BLaER1 (cell line): ENCODE measurements around the gene RHOA.
"Not testable (repeated sequence)": the region's sequence is repeated elsewhere in the genome, so short reads cannot be mapped to it uniquely, and the experiment has no call there.

Source experiments
- H3K27ac ChIP-seq: shearing (Covaris generic); formaldehyde crosslinking; 2 replicates; pipeline ENCODE4 v1.8.1; 2022
- H3K27me3 ChIP-seq: shearing (Covaris generic); formaldehyde crosslinking; 2 replicates; pipeline ENCODE4 v1.8.1; 2022
- H3K36me3 ChIP-seq: shearing (Covaris generic); formaldehyde crosslinking; 2 replicates; pipeline ENCODE4 v1.8.1; 2022
- H3K4me1 ChIP-seq: shearing (Covaris generic); formaldehyde crosslinking; 2 replicates; pipeline ENCODE4 v1.8.1; 2022
- H3K4me2 ChIP-seq: shearing (Covaris generic); formaldehyde crosslinking; 2 replicates; pipeline ENCODE4 v1.8.1; 2022
- H3K4me3 ChIP-seq: shearing (Covaris generic); formaldehyde crosslinking; 2 replicates; pipeline ENCODE4 v1.8.1; 2022
- H3K9ac ChIP-seq: shearing (Covaris generic); formaldehyde crosslinking; 2 replicates; pipeline ENCODE4 v1.8.1; 2022
- H3K9me3 ChIP-seq: shearing (Covaris generic); formaldehyde crosslinking; 2 replicates; pipeline ENCODE4 v1.8.1; 2022
- H4K20me1 ChIP-seq: shearing (Covaris generic); formaldehyde crosslinking; 2 replicates; pipeline ENCODE4 v1.8.1; 2022
- Cebpa-rat ChIP-seq: shearing (Covaris generic); IDR thresholded peaks from 2 replicates; pipeline ENCODE4 v1.8.1; 2022

RHOA gene

GRCh38 chr3:49397470-49397869 is 14.3 kb downstream of the RHOA start:
- Histone ChIP-seq H3K9me3 (no peaks in the 10 kb centered on the region), H3K27me3 (no peaks in the 10 kb centered on the region), H3K9ac (no peak overlapping the region), H3K27ac (no peak overlapping the region), H3K36me3 (peaks cover 84% of the 10 kb centered on the region), H4K20me1 (peaks cover 100% of the 10 kb centered on the region), H3K4me1 (peaks cover 64% of the 10 kb centered on the region), H3K4me2 (peak overlapping the region; percentile 40), H3K4me3 (no peak overlapping the region)
- no peak for TF ChIP-seq Cebpa-rat

DNA sequence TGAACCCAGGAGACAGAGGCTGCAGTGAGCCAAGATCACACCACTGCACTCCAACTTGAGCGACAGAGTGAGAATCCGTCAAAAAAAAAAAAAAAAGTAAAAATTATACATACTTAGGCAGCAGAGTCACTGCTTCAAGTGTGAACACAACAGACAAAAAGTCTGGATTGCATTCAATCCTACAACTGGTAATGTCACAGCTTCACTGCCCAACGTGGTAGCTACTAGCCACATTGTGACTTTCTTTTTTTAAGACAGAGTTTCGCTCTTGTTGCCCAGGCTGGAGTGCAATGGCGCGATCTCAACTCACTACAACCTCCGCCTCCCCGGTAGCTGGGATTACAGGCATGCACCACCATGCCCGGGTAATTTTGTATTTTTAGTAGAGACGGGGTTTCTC is 20.5 kb downstream of the RHOA start:
- not testable (repeated sequence) for H3K27ac ChIP-seq, H3K9ac ChIP-seq
- H4K20me1 ChIP-seq = peaks cover 100% of the 10 kb centered on the region

GRCh38 chr3:49389297-49389696 is 22.5 kb downstream of the RHOA start:
- Histone ChIP-seq H3K9ac (no peak overlapping the region), H3K36me3 (peaks cover 80% of the 10 kb centered on the region), H3K4me1 (peaks cover 44% of the 10 kb centered on the region), H3K4me2 (no peak overlapping the region), H3K9me3 (no peaks in the 10 kb centered on the region), H3K4me3 (no peak overlapping the region), H3K27ac (no peak overlapping the region), H3K27me3 (no peaks in the 10 kb centered on the region), H4K20me1 (peaks cover 100% of the 10 kb centered on the region)
- TF ChIP-seq Cebpa-rat = no peak

More for the DNA sequence above, 20.5 kb downstream of the RHOA start:
- H3K36me3 ChIP-seq = peaks cover 90% of the 10 kb centered on the region
- not testable (repeated sequence) for H3K27me3 ChIP-seq, H3K4me3 ChIP-seq, H3K4me2 ChIP-seq, H3K9me3 ChIP-seq
- peaks cover 36% of the 10 kb centered on the region for H3K4me1 ChIP-seq

DNA sequence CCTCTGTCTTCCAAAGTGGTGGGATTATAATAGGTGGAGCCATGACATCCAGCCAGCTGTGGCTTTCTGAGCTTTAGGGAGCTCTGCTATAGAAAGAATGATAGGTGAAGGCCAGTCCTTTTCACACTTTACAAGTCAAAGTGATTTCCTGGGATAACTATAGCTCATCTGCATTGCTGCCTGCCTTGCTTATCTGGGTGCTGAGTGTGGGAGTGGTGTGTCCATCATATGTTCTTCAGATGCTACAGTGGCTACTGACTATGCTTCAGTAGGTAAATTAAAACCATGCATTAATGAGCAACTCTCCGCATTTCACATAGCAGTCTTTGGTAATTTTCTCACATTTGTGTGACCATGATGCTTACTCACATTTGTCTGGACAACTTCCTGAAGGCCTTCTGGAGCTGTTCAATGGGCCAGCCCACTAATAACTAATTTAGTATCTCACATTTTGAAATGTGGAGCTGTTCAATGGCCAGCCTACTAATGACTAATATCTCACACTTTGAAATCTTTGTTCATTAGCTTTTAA is 23.4 kb downstream of the RHOA start:
- Histone ChIP-seq H3K27ac (no peak overlapping the region), H4K20me1 (peaks cover 100% of the 10 kb centered on the region), H3K9ac (no peak overlapping the region), H3K4me1 (peaks cover 44% of the 10 kb centered on the region), H3K36me3 (peaks cover 80% of the 10 kb centered on the region), H3K4me2 (peak overlapping the region; percentile 1; the same call in 1 of the 2 replicates), H3K4me3 (no peak overlapping the region), H3K9me3 (no peaks in the 10 kb centered on the region), H3K27me3 (no peaks in the 10 kb centered on the region)
- no peak for TF ChIP-seq Cebpa-rat

- Histone ChIP-seq H3K36me3 (peaks cover 80% of the 10 kb centered on the region), H4K20me1 (peaks cover 100% of the 10 kb centered on the region), H3K9me3 (no peaks in the 10 kb centered on the region), H3K4me1 (peaks cover 38% of the 10 kb centered on the region), H3K4me3 (no peak overlapping the region), H3K9ac (no peak overlapping the region), H3K27ac (no peak overlapping the region), H3K27me3 (no peaks in the 10 kb centered on the region), H3K4me2 (no peak overlapping the region; the same call in 1 of the 2 replicates)
- no peak for TF ChIP-seq Cebpa-rat
Measured at GRCh38 chr3:49387721-49388120, 24.1 kb downstream of the RHOA start.

DNA sequence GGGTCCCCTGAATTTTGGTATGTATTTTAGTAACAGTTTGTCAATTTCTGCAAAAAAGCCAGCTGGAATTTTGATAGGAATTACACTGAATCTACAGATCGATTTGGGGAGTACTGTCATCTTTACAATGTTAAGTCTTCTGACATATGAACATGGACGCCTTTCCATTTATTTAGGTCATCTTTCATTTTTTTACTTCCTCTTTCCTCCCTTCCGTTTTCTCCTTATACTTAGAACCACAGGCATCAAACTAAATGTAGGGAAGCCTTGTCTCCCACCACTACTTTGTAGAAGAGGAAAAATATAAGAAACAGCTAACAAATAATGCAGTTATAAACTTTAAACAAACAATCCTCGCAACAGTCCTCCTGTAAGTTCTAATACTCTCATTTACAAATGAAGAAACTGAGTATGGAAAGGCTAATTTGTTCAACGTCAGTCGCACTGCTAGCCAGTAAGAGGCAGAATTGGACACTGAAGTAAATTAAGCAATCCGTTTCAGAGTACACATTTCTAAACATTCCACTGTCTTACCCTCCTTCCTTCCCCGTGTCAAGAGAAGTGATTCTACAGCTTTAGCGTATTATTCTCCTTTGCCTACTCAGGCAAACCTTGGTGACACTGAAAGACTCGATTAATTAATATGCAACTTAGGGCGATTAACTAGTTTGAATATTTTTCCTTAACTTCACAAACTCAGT is 25.6 kb downstream of the RHOA start:
- Histone ChIP-seq H3K4me3 (no peak overlapping the region), H3K36me3 (peaks cover 80% of the 10 kb centered on the region), H3K9ac (0 out of 2 replicates have a peak overlapping the region, but pooled peaks have one; percentile 34), H3K4me1 (peaks cover 37% of the 10 kb centered on the region), H3K27ac (peak overlapping the region; percentile 25; the same call in 1 of the 2 replicates), H3K27me3 (no peaks in the 10 kb centered on the region), H3K4me2 (peak overlapping the region; percentile 78), H4K20me1 (peaks cover 100% of the 10 kb centered on the region), H3K9me3 (0 out of 2 replicates have a peak, but pooled peaks cover 3% of the 10 kb centered on the region)
- no peak for TF ChIP-seq Cebpa-rat

DNA sequence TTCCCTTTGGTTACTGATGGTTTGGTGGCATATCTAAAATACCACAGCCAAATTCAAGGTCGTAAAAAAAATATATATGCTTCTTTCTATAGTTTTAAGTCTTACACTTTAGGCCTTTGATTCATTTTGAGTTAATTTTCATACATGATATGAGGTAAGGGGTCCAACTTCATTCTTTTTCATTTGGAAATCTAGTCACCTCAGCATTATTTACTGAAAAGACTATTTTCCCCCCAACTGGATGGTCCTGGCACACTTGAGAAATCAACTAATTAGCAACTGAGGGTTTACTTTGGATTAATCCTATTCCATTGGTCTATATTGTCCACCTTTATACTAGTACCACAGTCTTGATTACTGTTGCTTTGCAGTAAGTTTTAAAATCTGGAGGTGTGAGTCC is 26.2 kb downstream of the RHOA start:
- Histone ChIP-seq H3K36me3 (peaks cover 80% of the 10 kb centered on the region), H3K4me3 (no peak overlapping the region), H3K4me2 (peak overlapping the region; percentile 78), H4K20me1 (peaks cover 100% of the 10 kb centered on the region), H3K27me3 (no peaks in the 10 kb centered on the region), H3K9ac (no peak overlapping the region), H3K9me3 (0 out of 2 replicates have a peak, but pooled peaks cover 5% of the 10 kb centered on the region), H3K4me1 (peaks cover 37% of the 10 kb centered on the region), H3K27ac (no peak overlapping the region)
- no peak for TF ChIP-seq Cebpa-rat

- no peak overlapping the region for H3K4me3 ChIP-seq
- H3K9ac ChIP-seq = no peak overlapping the region
- H3K9me3 ChIP-seq = peaks cover 21% of the 10 kb centered on the region
- H4K20me1 ChIP-seq = peaks cover 100% of the 10 kb centered on the region
- H3K4me2 ChIP-seq = no peak overlapping the region
- no peak for TF ChIP-seq Cebpa-rat
- peaks cover 74% of the 10 kb centered on the region for H3K36me3 ChIP-seq
- peaks cover 33% of the 10 kb centered on the region for H3K4me1 ChIP-seq
- H3K27me3 ChIP-seq = no peaks in the 10 kb centered on the region
- no peak overlapping the region for H3K27ac ChIP-seq
Measured at GRCh38 chr3:49383387-49383786, 28.4 kb downstream of the RHOA start.

GRCh38 chr3:49378249-49378895 is 33.4 kb downstream of the RHOA start:
- Histone ChIP-seq H3K36me3 (peaks cover 93% of the 10 kb centered on the region), H3K4me3 (no peak overlapping the region), H4K20me1 (peaks cover 100% of the 10 kb centered on the region), H3K27ac (no peak overlapping the region), H3K4me2 (0 out of 2 replicates have a peak overlapping the region, but pooled peaks have one; percentile 55), H3K27me3 (no peaks in the 10 kb centered on the region), H3K9ac (no peak overlapping the region), H3K9me3 (peaks cover 35% of the 10 kb centered on the region), H3K4me1 (peaks cover 23% of the 10 kb centered on the region)
- TF ChIP-seq Cebpa-rat = no peak

DNA sequence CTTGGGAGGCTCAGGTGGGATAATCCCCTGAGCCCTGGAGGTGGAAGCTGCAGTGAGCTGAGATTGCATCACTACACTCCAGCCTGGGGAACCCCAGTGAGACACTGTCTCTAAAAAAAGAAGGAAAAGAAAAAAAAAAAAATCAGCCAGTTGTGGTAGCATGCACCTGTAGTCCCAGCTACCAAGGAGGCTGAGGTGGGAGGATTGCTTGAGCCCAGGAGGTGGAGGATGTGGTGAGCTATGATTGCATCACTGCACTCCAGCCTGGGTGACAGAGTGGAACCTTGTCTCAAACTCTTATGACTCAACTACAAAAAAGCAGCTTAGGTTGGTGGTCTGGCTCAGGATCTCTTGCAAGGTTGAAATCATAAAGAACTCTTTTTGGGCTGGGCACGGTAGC is 34.3 kb downstream of the RHOA start:
- Histone ChIP-seq H3K4me3 (no peak overlapping the region), H4K20me1 (peaks cover 100% of the 10 kb centered on the region), H3K36me3 (peaks cover 93% of the 10 kb centered on the region), H3K9me3 (peaks cover 35% of the 10 kb centered on the region), H3K27ac (peak overlapping the region; percentile 45), H3K4me1 (peaks cover 23% of the 10 kb centered on the region), H3K9ac (no peak overlapping the region), H3K27me3 (no peaks in the 10 kb centered on the region), H3K4me2 (peak overlapping the region; percentile 55)
- peak; percentile 90 for TF ChIP-seq Cebpa-rat
